AG04450 (cell line): ENCODE results near the gene AGAP2. TPM values are rescaled to one million over a fixed set of nuclear protein-coding genes. Genes with fewer than 3 reads are reported as not detected.

ENCODE experiments used
- CTCF ChIA-PET: fragments of 300-600, 350-600 bp; formaldehyde crosslinking; extraction: SDS; loops from one replicate; lab custom pipeline; 2022; ENCODE audit warnings: antibody characterized with exemption, inconsistent platforms; lab: Charles Lee
- POLR2A ChIA-PET: fragments of 350-600 bp; formaldehyde crosslinking; extraction: SDS; loops from one replicate; lab custom pipeline; 2021; ENCODE audit warnings: antibody characterized with exemption, inconsistent platforms; lab: Yijun Ruan, JAX
- DNase-seq: peaks from one replicate; pipeline ENCODE4 v3.0.0-alpha.2; 2011; ENCODE audit warnings: low read depth, low spot score
- H3K27ac ChIP-seq: one replicate; pipeline ENCODE4 v1.5.1; 2012; ENCODE audit warnings: low read depth, low read length, control low read depth
- H3K27me3 ChIP-seq: one replicate; pipeline ENCODE4 v1.6.0; 2012; ENCODE audit warnings: low read length; ENCODE audit not compliant: control insufficient read depth, insufficient read depth
- H3K4me3 ChIP-seq: 2 replicates; pipeline ENCODE4 v1.5.1; 2011; ENCODE audit warnings: mild to moderate bottlenecking, low read depth, low read length, control low read depth
- H3K9me3 ChIP-seq: 2 replicates; pipeline ENCODE4 v1.5.1; 2012; ENCODE audit warnings: low read length; ENCODE audit not compliant: control insufficient read depth, insufficient read depth
- polyA plus RNA-seq: library from polyadenylated mRNA; depleted of rRNA; stranded (reverse); fragments of >200 nt; gene quantifications from 2 replicates; pipeline ENCODE4 v1.2.3, GENCODE V29; 2011
- TF ChIP-seq, protein P1 (sequence below): IDR thresholded peaks from 2 replicates; pipeline ENCODE4 v1.5.1; 2011; ENCODE audit warnings: low read depth, low read length, control low read depth, inconsistent platforms

The AGAP2 gene
- polyA plus RNA-seq, 1 experiment: 0.02 TPM

DNA sequence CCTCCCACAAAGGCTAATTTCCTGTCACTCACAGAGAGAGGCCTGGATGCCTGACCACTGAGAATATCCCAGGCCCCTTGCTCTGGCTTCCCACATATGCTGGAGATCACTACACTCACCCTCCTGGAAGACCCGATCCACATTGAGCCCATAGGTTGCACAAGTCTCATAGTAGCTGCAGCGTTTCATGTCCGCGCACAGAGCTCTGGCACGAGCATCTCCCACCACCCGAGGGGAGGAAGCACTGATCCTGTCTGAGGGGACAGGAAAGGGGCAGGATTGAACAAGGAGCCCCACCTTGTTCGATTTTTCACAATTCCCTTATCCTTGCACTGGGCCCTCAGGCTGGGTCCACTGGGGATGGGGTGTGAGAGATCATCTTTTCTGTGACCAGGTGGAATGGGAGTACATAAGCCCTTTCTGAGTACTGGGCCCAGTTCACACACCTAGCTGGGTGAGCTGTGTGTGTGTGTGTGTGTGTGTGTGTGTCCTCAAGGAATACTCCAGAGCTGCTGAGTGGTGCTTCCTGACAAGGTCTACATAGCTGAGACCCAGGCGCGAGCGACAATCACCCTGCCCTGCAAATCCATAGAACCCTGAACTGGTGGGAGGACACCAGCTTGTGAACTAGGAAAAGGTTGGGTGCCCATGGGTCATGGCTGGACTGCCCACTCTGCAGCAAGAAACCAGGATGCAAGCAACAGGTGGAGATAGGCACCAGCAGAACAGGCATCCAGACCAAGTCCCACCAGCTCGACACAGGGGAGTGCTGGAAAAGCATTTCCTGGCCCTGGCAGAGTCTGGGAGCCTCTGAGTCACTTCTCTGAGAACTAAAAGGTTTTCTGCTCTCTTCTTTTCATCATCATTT is 5.6 kb downstream of the AGAP2 start:
- POLR2A ChIA-PET: interaction anchor here (1.4 kb wide), 1 partner anchor 12 kb away, joined by 3 read pairs; the partner anchor contains the start of gene TSPAN31

DNA sequence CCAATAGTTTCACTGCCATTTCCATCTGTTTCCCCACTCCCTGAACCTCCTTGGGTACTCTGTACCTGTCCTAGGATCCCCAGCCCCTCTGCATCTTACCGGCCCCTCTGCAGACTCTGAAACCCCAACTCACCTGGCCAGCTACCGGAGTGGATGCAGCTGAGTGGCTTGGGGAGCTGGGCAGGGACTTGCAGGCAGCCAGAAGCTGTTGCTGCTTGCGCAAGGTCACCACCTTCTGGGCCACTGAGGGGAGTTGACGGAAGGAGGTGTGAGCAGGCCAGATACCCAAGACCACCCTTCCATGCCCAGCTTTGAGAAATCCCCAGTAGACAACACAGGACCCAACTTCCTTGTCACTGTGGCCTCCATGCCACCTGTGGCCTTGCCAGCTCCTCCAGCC is 6.3 kb downstream of the AGAP2 start:
- peaks cover 2% of the 10 kb centered on the region; the same call in 1 of the 2 replicates for H3K9me3 ChIP-seq
- H3K4me3 ChIP-seq: no peak overlapping the region
- TF ChIP-seq, protein P1, sequence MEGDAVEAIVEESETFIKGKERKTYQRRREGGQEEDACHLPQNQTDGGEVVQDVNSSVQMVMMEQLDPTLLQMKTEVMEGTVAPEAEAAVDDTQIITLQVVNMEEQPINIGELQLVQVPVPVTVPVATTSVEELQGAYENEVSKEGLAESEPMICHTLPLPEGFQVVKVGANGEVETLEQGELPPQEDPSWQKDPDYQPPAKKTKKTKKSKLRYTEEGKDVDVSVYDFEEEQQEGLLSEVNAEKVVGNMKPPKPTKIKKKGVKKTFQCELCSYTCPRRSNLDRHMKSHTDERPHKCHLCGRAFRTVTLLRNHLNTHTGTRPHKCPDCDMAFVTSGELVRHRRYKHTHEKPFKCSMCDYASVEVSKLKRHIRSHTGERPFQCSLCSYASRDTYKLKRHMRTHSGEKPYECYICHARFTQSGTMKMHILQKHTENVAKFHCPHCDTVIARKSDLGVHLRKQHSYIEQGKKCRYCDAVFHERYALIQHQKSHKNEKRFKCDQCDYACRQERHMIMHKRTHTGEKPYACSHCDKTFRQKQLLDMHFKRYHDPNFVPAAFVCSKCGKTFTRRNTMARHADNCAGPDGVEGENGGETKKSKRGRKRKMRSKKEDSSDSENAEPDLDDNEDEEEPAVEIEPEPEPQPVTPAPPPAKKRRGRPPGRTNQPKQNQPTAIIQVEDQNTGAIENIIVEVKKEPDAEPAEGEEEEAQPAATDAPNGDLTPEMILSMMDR: no peak
- ChIA-PET CTCF (interaction anchor here (0.8 to 1.1 kb wide), 2 partner anchors 9 to 149 kb away, joined by 3 read pairs; no protein-coding TSS in a partner anchor), POLR2A (interaction anchor here (1.4 kb wide), 1 partner anchor 12 kb away, joined by 3 read pairs; the partner anchor contains the start of gene TSPAN31)
- H3K27ac ChIP-seq: no peak overlapping the region
- peaks cover 59% of the 10 kb centered on the region for H3K27me3 ChIP-seq
- DNase-seq: no peak

More for the DNA sequence above, 5.6 kb downstream of the AGAP2 start:
- Histone ChIP-seq H3K27ac (no peak overlapping the region), H3K9me3 (no peaks in the 10 kb centered on the region; the same call in 1 of the 2 replicates), H3K4me3 (no peak overlapping the region), H3K27me3 (peaks cover 66% of the 10 kb centered on the region)
- CTCF ChIA-PET: interaction anchor here (0.8 to 1.1 kb wide), 3 partner anchors 10 to 149 kb away, joined by 3 read pairs; no protein-coding TSS in a partner anchor
- no peak for DNase-seq
- TF ChIP-seq, protein P1: no peak

GRCh38 chr12:57731411-57732080 is 7.0 kb downstream of the AGAP2 start:
- Histone ChIP-seq H3K27ac (no peak overlapping the region), H3K4me3 (no peak overlapping the region), H3K27me3 (peaks cover 55% of the 10 kb centered on the region), H3K9me3 (peaks cover 5% of the 10 kb centered on the region; the same call in 1 of the 2 replicates)
- TF ChIP-seq, protein P1: no peak
- ChIA-PET POLR2A (no interaction called here), CTCF (interaction anchor here (1.1 kb wide), 1 partner anchor 9 kb away, joined by 3 read pairs; no protein-coding TSS in a partner anchor)
- no peak for DNase-seq

GRCh38 chr12:57730336-57731067 is 8.0 kb downstream of the AGAP2 start:
- ChIA-PET POLR2A (no interaction called here), CTCF (no interaction called here)
- peaks cover 45% of the 10 kb centered on the region for H3K27me3 ChIP-seq

More at GRCh38 chr12:57730336-57731067, 8.0 kb downstream of the AGAP2 start:
- H3K27ac ChIP-seq: no peak overlapping the region
- peaks cover 5% of the 10 kb centered on the region; the same call in 1 of the 2 replicates for H3K9me3 ChIP-seq
- no peak overlapping the region for H3K4me3 ChIP-seq
- DNase-seq: no peak
- TF ChIP-seq, protein P1: no peak
